Fibroblast of skin of right biceps (primary cell): ENCODE measurements around the gene PTP4A2.
"Not testable (repeated sequence)": the region's sequence is repeated elsewhere in the genome, so short reads cannot be mapped to it uniquely, and the experiment has no call there.

Experiments used
- DNase-seq: peaks from one replicate; pipeline ENCODE4 v3.0.0-alpha.2; 2013

The PTP4A2 gene

GRCh38 chr1:31945677-31946076 lies 7.5 kb upstream of the PTP4A2 start:
- DNase-seq: not testable (repeated sequence)

GRCh38 chr1:31944205-31945089 lies 6.3 kb upstream of the PTP4A2 start:
- DNase-seq: peak; percentile 91

DNA sequence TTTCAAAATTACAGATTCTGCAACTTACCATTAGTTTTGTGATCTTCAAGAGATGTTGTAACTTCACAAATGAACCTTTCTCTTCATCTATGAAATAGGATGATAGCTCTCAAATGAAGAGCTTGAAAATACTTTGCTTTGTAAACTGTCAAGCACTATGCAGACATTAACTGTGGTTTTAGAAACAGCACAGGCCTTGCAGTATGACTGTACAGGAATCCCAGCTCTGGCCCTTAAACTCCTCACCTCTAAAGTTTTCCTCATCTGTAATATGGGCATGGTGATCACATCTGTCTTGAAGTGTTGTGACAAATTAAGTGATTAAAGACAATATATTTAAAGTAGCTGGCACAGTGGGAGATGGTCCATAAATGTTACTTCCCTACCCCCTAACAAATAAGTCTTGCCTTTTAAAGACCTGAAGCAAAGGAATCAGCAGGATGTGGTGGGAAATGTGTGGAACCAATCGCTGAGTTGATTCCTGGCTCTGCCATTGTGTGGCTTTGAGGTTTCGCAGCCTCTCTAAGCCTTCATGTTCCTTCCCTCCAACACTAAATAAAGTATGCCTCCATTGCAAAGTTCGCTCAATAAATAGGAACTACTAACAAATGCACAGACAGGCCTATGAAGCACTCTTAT lies 5.5 kb upstream of the PTP4A2 start:
- no peak for DNase-seq

DNA sequence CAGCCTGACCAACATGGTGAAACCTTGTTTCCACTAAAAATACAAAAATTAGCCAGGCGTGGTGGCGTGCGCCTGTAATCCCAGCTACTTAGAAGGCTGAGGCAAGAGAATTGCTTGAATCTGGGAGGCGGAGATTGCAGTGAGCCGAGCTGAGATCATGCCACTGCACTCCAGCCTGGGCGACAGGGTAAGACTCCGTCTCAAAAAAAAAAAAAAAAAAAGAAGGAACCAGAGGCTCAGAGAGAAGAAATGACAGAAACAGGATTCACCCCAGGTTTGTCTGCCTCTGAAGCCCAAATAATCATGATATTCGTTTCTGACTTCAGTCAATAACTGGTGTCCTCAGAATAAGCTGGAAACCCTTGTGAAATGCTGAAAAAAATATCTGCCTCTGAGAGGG lies 3.9 kb upstream of the PTP4A2 start:
- not testable (repeated sequence) for DNase-seq

GRCh38 chr1:31939484-31940329 lies 1.5 kb upstream of the PTP4A2 start:
- peak; percentile 85 for DNase-seq

DNA sequence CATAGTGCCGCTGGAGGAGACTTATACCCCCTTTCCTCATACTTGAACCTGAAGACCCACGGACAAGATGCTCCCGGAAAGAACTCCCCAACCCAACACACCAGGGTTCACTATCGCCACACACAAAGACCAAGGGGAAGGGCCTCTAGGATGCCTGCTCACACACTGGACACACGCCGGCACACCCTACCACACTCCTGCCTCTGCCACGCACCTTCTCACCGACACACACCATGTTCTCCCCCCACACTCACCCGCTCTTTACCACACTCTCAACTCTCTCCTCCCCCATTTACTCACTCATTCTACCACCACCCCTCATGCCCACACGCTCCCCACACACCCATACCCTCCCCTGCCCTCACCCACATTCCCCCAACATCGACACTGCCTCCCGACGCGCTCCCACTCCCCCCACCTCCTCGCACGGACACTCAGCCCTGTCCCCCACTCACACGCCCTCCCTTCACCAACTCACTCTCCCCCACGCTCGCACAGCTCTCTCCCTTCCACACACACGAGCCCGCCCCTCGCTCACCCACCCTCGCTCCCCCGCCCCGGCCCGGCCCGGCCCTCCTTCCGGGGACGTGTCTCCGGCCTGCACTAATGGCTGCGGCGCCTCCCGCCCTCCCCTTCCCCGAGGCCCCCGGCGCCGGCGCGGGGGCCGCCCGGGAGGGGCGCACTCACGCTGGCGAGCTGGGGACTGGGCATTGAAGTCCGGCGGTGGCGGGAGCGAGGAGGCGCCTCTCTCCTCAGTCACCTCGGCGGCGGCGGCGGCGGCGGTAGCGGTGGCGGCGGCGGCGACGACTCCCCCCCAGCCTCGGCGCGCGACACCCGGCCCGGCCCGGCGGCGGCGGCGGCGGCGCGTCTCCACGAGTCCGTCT lies 626 bp downstream of the PTP4A2 start:
- peak; percentile 67 for DNase-seq

DNA sequence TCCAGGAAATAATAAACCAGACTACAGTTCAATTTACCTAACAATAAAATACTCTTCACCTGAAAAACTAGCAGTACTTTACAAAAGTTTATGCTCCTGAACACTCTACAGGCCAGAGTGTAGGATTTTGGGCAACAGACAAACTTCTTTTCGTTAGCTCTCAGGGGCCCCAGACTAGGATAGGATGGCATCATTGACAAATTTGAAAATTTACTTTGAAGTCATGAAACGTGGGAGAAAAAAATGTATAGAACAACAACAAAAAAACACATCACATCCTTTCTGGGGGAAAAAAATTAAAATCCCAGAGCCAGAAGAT lies 1.2 kb downstream of the PTP4A2 start:
- no peak for DNase-seq

GRCh38 chr1:31936278-31936980 lies 1.7 kb downstream of the PTP4A2 start:
- DNase-seq: no peak

DNA sequence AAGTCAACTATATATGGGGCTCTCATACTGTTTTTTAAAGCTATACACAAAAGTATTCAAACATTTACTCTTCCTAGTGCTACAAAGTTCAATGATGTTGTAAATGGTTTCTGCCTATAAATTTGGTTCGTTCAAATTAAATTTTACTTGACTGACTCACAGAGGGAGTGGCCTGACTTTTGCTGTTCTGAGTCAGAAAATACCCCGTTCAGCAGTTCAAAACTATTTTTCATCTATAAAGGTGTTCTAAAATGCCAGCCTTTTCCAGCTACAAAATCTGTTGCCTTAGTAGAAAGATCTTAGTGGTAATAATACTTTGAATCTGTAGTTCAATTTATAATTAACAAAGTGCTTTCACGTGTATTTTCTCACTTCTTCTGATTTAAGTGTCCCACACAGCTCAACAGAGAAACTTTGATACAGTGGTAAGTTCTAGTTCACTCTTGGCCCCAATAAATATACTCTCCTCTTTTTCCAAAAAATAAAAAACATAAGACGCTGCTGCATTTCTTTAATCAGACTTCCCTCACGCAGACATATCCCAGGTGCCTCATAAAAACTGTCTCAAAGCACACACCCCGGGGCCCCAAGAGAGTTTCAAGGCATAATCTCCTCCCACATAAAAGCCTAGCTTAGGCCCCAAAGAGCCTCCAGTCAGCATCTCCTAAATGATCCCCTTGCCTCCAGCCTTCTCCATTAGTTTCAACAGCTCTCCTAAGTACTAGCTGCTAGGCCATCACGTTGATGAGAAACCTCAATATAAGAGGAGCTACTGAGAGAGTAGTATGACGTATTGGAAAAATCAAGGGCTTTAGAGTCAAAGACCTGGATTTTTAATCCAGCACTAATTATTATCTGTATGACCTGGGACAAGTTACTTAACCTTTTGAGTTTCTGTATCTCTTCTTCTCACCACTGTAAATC lies 3.2 kb downstream of the PTP4A2 start:
- peak; percentile 66 for DNase-seq

DNA sequence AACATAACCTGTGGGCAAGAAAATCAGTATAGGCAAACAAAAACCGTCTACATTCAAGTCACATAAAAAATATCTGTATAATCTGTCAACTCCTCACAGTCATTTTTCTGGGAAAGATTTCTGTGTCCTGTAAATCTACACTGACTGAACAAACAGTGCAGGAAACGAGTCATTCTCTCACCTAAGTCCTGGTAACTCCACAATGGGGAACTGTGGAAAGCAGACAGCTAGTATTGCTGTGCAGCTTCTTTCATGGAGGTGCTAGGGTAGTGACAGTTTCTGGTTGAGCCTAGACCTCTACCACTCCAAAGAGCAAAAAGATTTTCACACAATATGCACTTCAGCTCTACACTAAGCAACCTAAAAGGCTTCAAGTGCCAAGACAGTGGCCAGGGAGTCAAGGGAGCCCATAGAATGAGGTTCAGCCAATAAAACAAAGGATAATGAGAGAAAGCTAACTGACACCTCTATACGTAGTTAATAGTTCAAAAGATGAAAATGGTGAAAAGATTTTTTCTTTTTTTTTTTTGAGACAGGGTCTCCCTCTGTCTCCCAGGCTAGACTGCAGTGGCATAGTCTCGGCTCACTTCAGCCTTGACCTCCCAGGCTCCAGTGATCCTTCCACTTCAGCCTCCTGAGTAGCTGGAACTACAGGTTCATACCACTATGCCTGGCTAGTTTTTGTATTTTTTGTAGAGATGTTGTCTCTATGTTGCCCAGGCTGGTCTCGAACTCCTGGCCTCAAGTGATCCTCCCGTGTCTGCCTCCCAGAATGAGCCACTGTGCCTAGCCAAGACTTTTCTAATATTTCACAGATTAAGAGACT lies 5.5 kb downstream of the PTP4A2 start:
- peak; percentile 41 for DNase-seq

- DNase-seq: peak; percentile 62
Measured at GRCh38 chr1:31931593-31932225, 6.5 kb downstream of the PTP4A2 start.

- no peak for DNase-seq
Measured at GRCh38 chr1:31930836-31931592, 7.2 kb downstream of the PTP4A2 start.

DNA sequence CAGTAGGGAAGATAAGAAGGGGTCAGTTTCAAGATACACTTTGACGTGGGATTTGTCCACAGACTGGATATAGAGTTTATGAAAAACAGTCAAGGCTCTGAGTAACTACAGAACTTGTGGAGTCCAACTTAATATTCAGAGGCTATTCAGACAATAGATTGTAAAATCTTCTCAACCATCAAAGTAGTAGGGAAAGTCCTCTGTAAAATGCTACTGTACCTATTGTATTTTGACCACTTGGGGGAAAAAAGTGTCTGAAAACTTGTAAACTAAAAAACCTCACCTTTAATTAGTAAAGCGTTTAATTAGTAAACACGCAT lies 10.5 kb downstream of the PTP4A2 start:
- no peak for DNase-seq

GRCh38 chr1:31926853-31927660 lies 11.1 kb downstream of the PTP4A2 start:
- no peak for DNase-seq

GRCh38 chr1:31926252-31926651 lies 11.9 kb downstream of the PTP4A2 start:
- no peak for DNase-seq

DNA sequence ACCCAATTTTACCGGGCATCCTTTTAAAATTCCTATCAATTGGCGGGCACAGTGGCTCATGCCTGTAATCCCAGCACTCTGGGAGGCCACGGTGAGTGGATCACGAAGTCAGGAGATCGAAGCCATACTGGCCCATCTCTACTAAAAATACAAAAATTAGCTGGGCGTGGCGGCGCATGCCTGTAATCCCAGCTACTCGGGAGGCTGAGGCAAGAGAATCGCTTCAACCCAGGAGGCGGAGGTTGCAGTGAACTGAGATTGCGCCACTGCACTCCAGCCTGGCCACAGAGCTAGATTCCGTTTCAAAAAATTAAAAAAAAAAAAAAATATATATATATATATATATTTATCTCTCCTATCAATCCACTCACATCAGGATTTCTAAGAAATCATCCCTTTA lies 12.3 kb downstream of the PTP4A2 start:
- DNase-seq: not testable (repeated sequence)

GRCh38 chr1:31924839-31925238 lies 13.3 kb downstream of the PTP4A2 start:
- no peak for DNase-seq
